Activated CD4-positive, alpha-beta T cell treated with anti-CD3 and anti-CD28 coated beads, Interleukin-2, amount 10 ng/mL, durations not matched to agents 7 days and 5 days (primary cell): Measurements from ENCODE around the gene SRRM2. TPM values are rescaled to one million over a fixed set of nuclear protein-coding genes. Genes with fewer than 3 reads are reported as not detected.

Source experiments
- CTCF ChIA-PET: fragments of 350-600 bp; sonication (Branson Sonifier 250); formaldehyde crosslinking; loops from one replicate; lab custom pipeline; 2021; ENCODE audit warnings: antibody characterized with exemption; lab: Charles Lee
- POLR2A ChIA-PET: fragments of 350-600 bp; sonication (Branson Sonifier 250); formaldehyde crosslinking; loops from one replicate; lab custom pipeline; 2021; ENCODE audit warnings: antibody characterized with exemption; lab: Charles Lee
- DNase-seq: peaks from one replicate; pipeline ENCODE4 v3.0.0-alpha.2; 2020
- H3K27ac Mint-ChIP-seq: one replicate; pipeline ENCODE4 v1.8.0; 2021; ENCODE audit warnings: mild to moderate bottlenecking, moderate library complexity, mixed read lengths
- H3K27me3 Mint-ChIP-seq: one replicate; pipeline ENCODE4 v1.8.0; 2021; ENCODE audit warnings: mixed read lengths
- H3K36me3 Mint-ChIP-seq: one replicate; pipeline ENCODE4 v1.8.0; 2021; ENCODE audit warnings: low read depth, mixed read lengths
- H3K4me1 Mint-ChIP-seq: one replicate; pipeline ENCODE4 v1.8.0; 2021; ENCODE audit warnings: mixed read lengths
- H3K4me3 Mint-ChIP-seq: one replicate; pipeline ENCODE4 v1.8.0; 2021; ENCODE audit warnings: mild to moderate bottlenecking, moderate library complexity, mixed read lengths
- H3K9me3 Mint-ChIP-seq: one replicate; pipeline ENCODE4 v1.8.0; 2021; ENCODE audit warnings: mixed read lengths
- total RNA-seq, 2 experiments: library from RNA; stranded (reverse); gene quantifications; one replicate each; pipeline ENCODE4 v1.2.3, GENCODE V29; 2021

SRRM2 gene
- total RNA-seq, 2 experiments from 2014 or later = 512 to 565 TPM

DNA sequence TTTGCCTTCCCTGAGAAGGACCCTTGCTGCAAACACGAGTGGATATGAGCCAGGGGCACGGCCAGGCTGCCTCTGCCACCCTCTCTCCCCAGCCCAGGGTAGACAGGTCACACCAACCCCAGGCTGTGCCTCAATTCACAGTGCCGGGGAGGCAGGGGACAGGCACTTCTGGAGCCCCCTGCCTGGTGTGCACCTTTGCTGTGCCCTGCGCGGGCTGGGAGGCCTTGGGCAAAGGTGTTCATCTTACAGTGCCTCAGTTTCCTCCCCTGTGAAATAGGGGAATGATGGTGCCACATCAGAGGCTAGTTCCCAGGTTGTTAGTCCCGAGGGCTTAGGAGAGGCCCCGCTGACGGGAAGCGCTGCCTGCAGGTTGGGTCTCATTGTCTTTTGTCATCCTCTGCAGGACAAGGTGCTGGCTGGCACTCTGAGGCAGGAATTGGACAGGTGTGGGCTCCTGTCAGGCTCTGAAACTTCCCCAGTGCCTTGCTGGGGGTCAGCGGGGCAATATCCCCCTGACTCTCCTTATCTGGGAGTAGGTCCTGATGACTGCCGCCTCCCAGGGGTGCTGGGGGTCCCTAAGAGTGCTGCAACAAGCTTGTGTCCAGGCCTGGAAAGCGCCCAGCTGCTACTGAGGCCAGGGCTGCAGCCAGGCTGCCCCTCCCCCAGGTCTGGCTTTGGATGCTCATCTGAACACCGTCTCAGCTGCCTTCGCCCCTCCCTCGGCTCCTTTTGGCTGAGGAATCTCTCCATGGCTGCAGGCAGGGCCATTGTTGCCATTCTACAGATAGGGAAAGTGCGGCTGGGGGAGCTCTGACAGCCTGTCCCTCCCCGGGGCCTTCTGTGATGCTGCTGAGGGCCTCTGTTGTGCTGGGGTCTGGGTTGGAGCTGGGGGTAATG, 67.7 kb downstream of the SRRM2 start:
- ChIA-PET POLR2A (no interaction called here), CTCF (no interaction called here)
- H3K4me3 Mint-ChIP-seq = no peak overlapping the region
- H3K4me1 Mint-ChIP-seq = no peaks in the 10 kb centered on the region
- H3K27ac Mint-ChIP-seq = no peak overlapping the region
- no peaks in the 10 kb centered on the region for H3K9me3 Mint-ChIP-seq
- no peaks in the 10 kb centered on the region for H3K36me3 Mint-ChIP-seq
- peaks cover 4% of the 10 kb centered on the region for H3K27me3 Mint-ChIP-seq
- DNase-seq = no peak

Other genes starting within 250 kb of the SRRM2 start
- 100 to 1,000 TPM; 103 to 111 TPM for gene ATP6V0C, start 238.7 kb upstream of the SRRM2 start, total RNA-seq
- gene AMDHD2, start 232.3 kb upstream of the SRRM2 start, total RNA-seq = 10 to 100 TPM; 45.8 to 60.7 TPM
- gene CEMP1, start 221.2 kb upstream of the SRRM2 start, total RNA-seq = under 1 TPM in 1 of 2 experiments, not detected in 1; 0.17 TPM
- 10 to 100 TPM; 43.3 to 46.1 TPM for gene PDPK1, start 214.6 kb upstream of the SRRM2 start, total RNA-seq
- 10 to 100 TPM; 31.6 to 34.4 TPM for gene KCTD5, start 70.1 kb upstream of the SRRM2 start, total RNA-seq
- 1 to 10 TPM; 1.5 to 1.7 TPM for gene PRSS27, start 32.4 kb upstream of the SRRM2 start, total RNA-seq
- gene ELOB, start 24.6 kb downstream of the SRRM2 start, total RNA-seq = 100 to 1,000 TPM; 224 to 249 TPM
- not detected for gene PRSS33, start 34.9 kb downstream of the SRRM2 start, total RNA-seq
- not detected for gene PRSS41, start 45.8 kb downstream of the SRRM2 start, total RNA-seq
- gene PRSS21, start 64.6 kb downstream of the SRRM2 start, total RNA-seq = under 1 TPM; 0.27 to 0.67 TPM
- gene ZG16B, start 77.7 kb downstream of the SRRM2 start, total RNA-seq = 1 to 10 TPM; 2.3 to 3.1 TPM
- gene PRSS22, start 105.5 kb downstream of the SRRM2 start, total RNA-seq = not detected
- gene FLYWCH2, start 130.6 kb downstream of the SRRM2 start, total RNA-seq = 10 to 100 TPM; 16.8 to 21.0 TPM
- 10 to 100 TPM; 46.8 to 52.7 TPM for gene FLYWCH1, start 159.3 kb downstream of the SRRM2 start, total RNA-seq
- under 1 TPM in 1 of 2 experiments, not detected in 1; 0.08 TPM for gene KREMEN2, start 211.6 kb downstream of the SRRM2 start, total RNA-seq
- 10 to 100 TPM; 49.7 to 50.9 TPM for gene PAQR4, start 216.7 kb downstream of the SRRM2 start, total RNA-seq
- 100 to 1,000 TPM; 122 to 151 TPM for gene PKMYT1, start 227.8 kb downstream of the SRRM2 start, total RNA-seq